ENCODE data around the gene MADD.

The MADD gene

GRCh38 chr11:47342036-47342803, 72.3 kb downstream of the MADD start:
- no peak for DNase-seq

DNA sequence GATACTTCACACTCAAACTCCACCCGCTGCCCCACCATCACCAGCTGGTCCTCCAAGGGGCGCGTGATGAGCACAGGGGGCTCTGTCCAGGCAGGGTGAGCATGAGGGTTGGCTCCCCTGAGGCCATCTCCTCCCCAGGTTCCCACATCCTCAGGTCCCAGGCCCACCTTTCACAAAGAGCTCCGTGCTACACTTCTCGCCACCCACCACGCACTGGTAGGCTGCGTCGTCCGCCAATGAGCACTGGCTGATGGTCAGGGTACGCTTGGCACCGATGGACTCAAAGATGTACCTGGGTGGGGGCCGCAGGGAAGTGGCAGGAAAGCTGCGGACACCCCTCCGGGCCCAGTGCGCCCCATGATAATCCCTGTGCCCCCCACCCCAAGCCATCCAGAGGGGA, 72.9 kb downstream of the MADD start:
- DNase-seq = no peak

- no peak for DNase-seq
Observed at GRCh38 chr11:47345890-47346563, 76.1 kb downstream of the MADD start.

GRCh38 chr11:47347137-47347536, 77.2 kb downstream of the MADD start:
- no peak for DNase-seq

GRCh38 chr11:47348131-47348802, 78.3 kb downstream of the MADD start:
- no peak for DNase-seq

GRCh38 chr11:47348859-47349258, 78.9 kb downstream of the MADD start:
- DNase-seq = no peak

DNA sequence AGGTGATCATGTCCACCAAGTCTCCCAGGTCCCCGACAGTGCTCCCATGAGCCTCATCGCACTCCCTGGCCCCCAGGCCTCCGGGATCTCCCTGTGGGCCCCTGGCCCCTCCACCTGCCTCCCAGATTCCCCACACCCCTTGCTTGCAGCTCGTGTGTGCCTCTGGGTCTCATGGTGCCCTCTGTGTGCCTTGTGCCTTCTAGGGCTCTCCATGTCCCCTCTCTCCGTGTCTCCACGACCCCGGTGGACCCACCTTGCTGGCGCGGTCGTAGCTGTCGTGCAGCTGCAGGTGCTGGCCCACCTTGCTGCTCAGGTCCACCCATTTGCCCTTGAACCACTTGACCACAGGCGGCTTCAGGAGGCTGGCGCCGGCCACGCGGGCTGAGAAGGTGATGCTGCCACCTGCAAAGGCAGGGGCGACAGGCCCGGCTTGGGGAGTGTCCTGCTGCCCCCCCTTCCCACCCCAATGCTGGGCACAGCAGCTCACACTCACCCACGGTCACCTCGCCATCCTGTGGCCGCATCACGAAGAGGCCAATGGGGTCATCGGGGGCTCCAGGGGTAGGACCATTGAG, 79.7 kb downstream of the MADD start:
- no peak for DNase-seq

DNA sequence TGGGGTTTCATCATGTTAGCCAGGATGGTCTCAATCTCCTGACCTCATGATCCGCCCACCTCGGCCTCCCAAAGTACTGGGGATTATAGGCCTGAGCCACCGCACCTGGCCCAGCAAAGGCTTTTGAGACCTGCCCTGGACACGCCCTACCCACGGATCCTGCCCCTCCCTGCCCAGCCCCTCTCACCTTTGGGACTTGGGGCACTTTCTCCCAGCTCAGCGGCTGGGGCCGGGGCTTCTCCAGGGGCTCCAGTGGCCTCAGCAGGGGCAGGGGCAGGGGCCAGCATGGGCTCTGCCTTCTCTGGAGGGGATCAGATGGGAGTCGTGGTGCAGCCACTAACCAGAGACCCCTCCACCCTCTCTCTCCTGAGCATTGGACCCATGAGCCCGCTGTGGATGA, 80.4 kb downstream of the MADD start:
- no peak for DNase-seq

DNA sequence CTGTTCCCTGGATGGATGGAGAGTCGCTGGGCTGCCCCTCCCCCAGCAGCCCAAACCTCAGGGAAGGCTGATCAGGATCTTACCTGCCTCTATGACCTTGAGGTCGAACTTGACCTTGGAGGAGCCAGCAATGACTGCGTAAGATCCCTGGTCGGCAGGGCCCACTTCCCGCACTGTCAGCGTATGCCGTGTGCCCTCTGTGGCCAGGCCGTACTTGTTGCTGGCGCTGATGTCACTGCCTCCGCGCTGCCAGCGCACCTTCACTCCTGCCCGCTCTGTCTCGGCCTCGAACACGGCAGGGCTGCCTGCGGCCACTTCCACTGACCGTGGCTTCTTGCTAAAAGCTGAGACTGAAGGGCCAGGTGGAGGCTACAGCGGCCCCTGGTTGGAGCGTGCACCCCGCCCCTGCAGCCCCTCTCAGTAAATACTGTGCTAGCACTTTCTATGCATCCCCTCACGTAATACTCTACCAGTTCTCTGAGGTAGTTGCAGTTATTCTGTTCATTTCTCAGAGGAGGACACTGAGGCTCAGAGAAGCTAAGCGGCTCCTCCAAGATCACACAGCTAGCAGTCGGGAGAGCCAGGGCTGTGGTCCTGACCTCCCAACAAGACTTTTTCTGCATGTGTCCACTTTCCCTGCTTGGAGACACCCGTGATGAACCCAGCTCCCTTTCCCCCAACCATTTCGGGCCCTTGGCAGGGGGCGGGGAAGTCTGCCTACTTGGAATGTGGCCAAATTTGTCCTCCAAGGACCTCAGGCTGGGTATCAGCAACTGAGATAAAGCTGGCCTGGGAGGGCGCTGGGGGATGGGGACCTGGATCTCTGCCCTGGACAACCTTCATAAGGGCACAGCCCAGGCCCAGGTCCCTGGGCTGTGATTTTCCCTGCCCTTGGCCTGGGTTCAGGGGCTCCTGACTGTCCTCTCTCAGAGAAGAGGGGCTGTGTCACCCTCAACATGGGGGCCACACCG, 81.5 kb downstream of the MADD start:
- DNase-seq = no peak

- no peak for DNase-seq
Observed at GRCh38 chr11:47352556-47352955, 82.6 kb downstream of the MADD start, which contains the start of gene MYBPC3. Gene MYBPC3, minus strand, starts transcription at chr11:47352702. Its CDS starts 55 bp downstream, at chr11:47352647.

DNA sequence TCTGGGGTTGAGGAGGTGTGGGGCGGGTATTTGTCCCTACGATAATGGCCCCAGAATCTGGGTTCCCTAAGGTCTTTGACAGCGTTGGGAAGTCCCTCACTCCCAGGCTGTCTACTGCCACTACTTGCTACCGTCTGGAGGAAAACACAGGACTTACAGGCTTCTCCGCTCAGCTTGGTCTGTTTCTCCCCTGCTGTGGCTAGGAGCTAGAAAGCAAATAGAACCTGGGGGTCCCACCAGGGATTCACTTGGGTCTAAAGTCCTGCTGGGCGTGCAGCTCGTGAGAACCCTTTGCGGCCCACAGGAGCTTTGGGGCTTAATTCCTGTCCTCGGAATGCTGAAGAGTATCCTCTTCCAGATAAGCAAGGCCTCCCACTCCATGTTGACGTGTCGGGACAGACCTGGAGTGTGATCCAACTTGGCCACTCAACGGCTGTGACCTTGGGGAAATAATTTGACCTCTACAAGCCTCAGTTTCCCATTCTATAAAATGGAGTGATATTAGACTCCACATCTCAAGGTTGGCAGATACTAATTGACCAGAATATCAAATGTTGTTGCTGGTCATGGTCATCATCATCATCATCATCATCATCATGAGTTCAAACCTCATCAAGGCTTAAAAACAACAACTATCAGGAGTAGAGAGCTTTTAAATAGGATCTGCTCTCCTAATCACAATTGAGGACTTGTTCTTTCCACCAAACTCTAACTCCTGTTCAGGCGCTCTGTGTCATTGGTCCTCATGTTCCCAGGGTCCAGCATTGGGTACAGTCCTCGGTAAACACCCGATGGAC, 84.2 kb downstream of the MADD start:
- no peak for DNase-seq

GRCh38 chr11:47354913-47355282, 85.0 kb downstream of the MADD start:
- no peak for DNase-seq

- peak; percentile 80 for DNase-seq
Observed at GRCh38 chr11:47355283-47356128, 85.6 kb downstream of the MADD start.

- no peak for DNase-seq
Observed at GRCh38 chr11:47356129-47356997, 86.4 kb downstream of the MADD start.

DNA sequence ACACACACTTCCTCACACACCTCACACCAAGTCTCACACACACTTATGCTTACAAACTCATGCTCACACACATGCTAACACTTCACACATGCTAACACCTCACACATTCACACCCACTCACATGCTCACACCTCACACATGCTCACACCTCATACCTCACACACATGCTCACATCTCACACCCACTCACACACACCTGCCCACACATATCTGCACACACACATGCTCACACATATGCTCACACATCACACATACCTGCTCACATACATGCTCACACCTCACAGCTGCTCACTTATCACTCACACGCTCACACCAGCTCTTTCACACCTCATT, 87.0 kb downstream of the MADD start:
- no peak for DNase-seq

- DNase-seq = no peak
Observed at GRCh38 chr11:47357985-47358730, 88.2 kb downstream of the MADD start.

GRCh38 chr11:47358731-47359051, 88.8 kb downstream of the MADD start:
- no peak for DNase-seq

DNA sequence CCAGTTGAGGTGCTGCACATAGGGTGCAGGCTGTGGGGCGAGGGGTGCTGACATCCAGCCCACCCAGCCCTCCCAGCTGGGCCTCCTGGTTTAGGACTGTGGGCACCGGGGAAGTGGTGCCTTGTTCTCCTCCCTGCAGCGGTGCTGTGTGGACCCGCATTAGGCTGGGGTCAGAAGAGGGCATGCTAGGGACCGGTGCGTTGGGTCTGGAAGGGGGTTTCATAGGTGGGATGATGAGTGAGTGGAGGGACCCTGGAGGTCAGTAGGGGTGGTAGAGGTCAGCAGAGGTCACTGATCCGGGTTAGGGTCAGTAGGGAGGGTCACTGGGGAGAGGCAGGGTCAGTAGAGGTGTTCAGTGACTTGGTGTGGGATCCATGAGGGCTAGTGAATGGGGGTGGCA, 89.2 kb downstream of the MADD start:
- no peak for DNase-seq

DNA sequence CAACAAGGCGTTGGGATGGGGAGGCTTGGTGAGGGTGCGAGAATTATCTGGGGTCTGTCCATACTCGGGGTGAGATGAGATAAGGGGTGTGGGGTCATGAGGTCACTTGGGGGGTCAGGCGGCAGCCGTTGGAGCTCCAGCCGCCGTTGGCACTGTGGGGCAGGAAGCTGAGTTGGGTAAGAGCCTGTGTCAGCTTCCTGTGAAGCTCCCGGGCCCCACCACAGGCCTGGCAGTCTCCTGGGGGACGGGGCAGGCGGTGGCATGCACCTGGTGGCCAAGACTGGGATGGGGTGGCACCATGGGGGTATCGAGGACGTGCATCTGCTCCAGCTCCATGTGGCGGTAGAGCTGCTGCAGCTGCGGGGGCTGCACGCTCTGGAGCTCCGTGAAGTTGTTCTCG, 89.7 kb downstream of the MADD start:
- no peak for DNase-seq

Measured in T1000 (cell line).